B cell (primary cell): ENCODE data around the gene PCGF3.

Experiments
- CTCF ChIP-seq: fragments of 200-600 bp; IDR thresholded peaks from one replicate; pipeline ENCODE4 v1.8.0; 2022; ENCODE audit warnings: antibody characterized with exemption, mild to moderate bottlenecking
- EZH2 ChIP-seq: IDR thresholded peaks from 2 replicates; pipeline ENCODE4 v1.6.1; 2012; ENCODE audit warnings: borderline replicate concordance, low read depth, mild to moderate bottlenecking, moderate library complexity, low read length; ENCODE audit not compliant: insufficient read depth, poor library complexity, severe bottlenecking

GRCh38 chr4:766152-766515 is 60.5 kb downstream of the PCGF3 start:
- TF ChIP-seq CTCF = no peak
- TF ChIP-seq EZH2 = no peak
